GM19238 (cell line): ENCODE data around the gene TMEM204.

Source experiments
- DNase-seq: peaks from one replicate; pipeline ENCODE4 v3.0.0; 2011; ENCODE audit warnings: low spot score; ENCODE audit not compliant: insufficient read length

The TMEM204 gene

DNA sequence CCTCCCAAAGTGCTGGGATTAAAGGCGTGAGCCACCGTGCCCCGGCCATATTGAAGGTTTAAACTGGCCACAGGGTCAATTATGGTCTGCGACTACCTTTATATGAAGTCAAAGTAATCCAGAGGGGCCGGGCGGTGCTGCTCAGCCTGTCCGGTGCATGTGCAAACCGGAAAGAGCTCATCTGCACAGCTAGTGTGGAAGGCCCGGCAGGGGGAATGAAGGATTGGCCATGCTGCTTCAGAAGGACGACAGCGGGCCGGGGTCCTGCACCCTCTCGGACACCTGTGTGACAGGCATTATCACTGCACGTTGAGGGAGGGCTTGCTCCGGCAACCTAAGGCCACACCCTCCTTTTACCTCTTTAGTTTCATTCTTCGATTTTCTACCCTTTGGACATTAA lies 23.6 kb downstream of the TMEM204 start:
- no peak for DNase-seq

DNA sequence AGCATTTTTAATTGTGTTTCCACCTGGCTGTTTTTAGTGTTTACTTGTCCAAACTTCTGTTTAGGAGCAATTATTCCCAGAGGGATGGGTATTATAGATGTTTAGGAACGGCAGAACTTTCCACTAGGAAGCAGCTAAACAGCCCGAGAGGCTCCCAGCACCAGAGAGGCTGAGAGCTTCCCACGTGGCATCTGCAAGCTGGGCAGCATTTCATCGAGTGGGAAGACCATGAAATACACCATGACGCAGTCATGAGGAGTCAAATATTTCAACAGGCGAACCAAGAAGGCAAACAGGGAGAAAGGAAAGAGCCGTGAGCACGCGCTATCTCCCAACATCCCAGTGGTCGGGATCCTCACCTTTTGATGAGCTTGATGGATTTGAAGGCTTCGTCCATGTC lies 24.1 kb downstream of the TMEM204 start:
- no peak for DNase-seq

DNA sequence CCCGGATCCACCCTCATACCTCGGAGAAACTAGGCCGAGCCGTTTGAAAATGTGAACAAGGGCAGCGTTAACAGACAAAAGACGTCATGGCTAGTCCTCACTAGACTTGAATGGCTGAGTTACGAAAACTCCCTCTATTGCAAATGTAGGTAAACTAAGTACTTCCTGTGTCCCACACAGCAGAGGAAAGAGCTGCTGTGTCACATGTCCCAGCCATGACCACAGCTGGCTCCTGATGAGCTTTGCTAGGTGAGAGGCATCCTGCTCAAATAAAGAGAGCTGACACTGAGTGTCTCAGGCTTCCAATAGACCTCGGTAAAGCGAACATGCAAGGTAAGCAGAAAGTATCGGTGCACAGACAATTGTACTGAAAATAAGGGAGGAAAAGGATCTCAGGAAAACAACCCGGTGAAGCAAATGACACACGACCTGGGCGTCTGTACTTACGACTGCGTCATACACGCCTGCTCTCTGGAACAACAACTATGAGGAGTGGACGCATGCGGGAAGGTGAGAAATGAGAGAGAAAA lies 26.0 kb downstream of the TMEM204 start:
- DNase-seq = no peak

DNA sequence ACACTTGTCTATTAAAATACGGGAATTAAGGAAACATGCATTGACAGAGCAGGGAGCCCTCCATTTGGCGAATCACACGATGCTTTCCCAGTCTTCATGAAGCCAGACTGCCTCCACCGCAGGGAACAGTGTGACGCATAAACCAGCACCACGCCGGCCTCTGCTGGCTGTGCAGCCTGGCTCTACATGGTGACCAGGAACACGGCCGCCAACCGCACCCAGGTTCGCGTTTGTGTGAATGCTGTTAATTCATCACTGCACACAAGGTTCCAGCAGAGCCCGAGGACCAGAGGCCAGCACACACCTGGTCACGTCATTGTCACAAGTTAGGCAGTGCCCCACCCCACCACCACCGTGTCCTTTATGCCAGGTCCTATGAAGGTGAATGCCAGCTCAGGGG lies 26.7 kb downstream of the TMEM204 start:
- DNase-seq = no peak

DNA sequence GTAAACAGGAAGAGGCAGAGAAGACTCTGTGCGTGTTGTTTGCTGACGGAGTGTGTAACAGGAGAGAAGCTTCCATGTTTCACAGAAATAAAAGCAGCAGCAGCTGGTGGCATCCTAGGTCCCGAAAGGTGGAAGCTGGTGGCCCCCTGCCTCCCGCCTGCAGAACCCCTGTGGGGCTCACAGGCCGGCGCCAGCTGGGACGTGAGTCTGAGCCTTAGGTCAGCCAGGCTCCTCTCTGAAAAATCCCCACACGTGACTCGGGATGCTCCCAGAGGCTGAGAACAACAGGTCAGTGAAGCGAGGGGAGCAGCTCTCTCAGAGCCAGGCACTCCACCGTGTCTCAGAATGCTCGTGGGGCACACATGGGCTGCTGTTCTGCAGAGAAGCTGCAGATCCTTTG lies 27.4 kb downstream of the TMEM204 start:
- DNase-seq = no peak

DNA sequence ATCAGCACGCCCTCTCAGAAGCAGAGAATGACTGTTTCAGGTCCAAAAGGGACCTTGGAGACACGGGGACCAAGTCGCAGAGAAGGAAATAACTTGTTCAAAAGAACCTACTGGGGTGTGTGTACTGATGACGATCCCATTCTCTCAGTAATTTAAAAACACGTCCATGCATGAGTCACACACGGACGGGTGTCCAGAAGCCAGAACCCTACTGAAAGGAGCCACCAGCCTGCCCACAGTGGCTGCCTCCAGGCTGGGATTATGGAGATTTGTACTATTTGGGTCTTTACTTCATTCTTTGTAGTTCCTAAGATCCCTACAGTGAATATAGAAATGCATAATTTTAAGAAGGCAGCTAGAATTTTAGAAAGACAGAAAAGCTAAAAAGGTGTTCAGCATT lies 27.8 kb downstream of the TMEM204 start:
- no peak for DNase-seq

DNA sequence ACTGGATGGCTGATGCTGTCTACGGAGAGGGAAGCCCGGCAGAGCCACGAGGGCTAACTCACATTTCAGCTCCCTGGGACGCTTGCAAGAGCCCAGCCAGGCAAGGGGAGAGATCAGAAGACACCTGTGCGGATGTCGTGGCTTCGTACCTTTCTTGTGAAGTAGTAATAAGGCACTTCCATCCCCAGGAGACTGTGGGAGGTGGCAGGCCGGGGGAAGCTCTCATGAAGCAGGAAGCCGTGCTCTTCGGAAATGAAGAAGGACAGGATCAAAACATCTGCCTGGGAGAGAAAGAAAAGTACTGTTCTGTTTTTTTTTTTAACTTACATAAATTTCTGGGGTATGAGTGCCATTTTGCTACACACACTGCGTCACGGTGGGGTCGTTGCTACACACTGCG lies 28.4 kb downstream of the TMEM204 start:
- DNase-seq = no peak

DNA sequence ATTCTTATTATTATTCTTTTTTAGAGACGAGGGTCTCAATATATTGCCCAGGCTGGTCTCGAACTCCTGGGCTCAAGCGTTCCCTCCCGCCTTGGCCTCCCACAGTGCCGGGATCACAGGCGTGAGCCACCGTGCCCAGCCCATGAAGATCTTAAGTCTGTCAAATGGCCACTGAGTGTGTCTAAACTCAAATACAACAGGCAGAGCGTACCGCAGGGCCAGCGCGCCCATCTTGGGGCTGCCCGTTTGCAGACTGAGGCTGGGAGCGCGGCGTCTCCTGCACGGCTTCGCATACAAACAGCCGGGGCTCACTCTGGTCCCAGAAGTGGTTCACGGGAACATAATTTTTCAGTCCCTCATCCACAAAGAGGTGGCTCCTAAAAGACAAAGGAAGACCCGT lies 30.3 kb downstream of the TMEM204 start:
- DNase-seq = no peak

DNA sequence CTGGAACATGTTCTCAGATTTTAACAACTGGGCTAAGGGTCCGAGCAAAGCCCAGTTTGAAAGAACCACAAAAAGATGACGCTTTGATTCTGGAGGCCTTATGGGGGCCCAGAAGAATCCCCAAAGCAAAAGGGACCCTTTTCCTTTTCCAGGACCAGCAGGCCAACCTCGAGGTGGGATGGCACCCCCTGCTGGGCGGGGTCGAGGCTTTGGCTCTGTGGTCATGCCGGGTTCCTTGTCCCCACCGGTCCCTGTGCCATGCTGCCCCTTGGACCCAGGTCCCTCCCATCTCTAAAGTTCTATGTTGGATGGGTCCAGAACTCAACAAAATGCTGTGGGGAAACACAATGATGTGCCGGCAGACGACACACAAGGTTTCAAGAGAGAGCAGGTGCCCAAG lies 30.9 kb downstream of the TMEM204 start:
- no peak for DNase-seq

DNA sequence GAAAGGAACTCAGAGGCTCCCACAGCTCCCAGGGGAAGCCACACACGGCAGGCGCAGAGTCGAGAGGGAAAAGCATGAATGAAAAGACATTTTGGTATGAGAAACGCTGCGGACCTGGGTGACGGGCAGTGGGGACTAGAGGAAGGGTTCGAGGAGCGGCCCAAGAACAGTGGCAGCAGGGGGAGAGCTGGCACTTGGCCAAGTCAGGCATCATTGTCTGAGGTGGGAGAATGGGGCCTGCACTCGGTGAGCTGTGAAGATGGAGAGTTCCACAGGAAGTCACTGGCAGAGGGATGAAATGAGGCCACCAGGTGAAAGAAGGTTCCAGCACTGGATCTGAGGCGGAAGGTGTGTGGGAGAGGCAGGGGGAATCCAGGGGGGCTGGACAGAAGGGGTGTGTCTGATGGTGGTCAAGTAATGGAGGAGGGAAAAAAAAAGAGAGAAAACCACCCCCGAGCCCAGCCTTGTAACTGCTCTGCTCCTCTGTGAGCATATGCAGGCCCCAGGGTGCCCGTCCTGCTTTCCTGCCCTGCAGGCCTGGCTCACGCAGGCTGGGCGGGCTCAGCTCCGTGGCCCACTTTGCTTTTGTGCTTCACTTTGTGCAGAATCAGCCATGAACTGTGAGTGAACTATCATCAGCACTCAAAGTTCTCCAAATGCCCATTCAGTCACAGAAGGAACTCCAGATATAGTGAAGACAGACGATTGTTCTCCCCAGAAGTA lies 31.8 kb downstream of the TMEM204 start:
- no peak for DNase-seq

DNA sequence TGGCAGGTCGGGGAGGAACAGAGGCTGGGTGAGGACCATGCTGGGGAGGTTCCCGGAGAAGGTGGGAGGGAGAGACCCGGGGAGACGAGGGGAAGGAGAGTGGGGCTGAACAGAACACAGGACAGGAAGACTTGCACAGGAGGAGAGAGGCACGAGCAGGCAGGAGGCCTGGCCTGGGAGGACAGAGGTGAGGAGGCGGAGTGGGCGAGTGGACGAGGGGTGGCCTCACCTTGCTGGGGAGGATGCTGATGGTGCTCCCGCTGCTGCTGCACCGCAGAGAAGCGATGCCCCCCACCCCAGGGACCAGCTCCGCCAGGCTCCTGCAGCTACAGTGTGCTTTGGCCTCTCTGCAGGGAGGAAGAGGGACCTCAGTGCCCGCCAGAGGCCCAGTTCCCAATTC lies 34.5 kb downstream of the TMEM204 start:
- no peak for DNase-seq

DNA sequence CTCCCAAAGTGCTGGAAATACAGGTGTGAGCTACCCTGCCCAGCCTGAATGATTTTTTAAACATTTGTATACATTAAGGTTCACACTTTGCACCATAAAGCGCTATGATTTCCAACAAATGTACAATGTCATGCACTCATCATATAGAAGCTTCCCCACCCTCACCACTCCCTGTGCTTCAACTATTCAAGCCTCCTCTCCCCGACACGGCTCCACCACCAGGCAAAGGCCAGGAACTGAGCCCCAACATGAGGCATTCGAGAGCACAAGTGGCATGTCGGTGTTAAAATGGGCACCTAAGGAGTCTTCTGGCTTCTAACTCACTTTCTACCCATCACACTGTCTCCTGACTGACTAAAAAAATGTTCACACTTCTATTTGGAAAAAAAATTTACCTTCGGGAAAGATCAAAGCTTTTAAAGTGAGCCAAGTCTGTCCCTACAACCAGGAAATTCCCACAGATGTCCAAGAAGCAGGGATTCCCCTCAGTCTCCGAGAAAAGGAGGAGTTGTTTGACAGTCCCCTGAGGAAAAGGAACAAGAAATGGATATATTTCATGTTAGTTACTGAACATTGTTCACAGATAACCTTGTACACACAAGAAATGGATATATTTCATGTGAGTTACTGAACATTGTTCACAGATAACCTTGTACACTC lies 37.7 kb downstream of the TMEM204 start:
- DNase-seq = no peak

DNA sequence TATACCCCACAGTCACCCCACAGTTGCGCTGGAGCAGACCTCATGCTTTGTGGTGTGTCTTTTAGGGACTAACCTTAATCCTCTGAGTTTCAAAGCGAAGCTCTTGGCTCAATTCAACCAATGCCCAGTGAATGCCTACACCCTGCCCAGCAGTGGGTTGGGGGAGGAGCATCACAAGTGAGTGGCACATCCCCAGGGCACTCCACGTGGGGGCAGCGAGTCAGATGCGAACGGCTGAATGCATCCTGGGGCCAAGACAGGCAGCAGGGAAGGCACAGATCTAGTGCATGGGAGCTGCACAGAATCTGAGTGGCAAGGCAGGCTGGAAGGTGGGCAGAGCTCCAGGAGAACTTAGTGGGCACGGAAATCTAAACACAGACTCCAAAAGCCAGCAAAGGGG lies 39.2 kb downstream of the TMEM204 start:
- DNase-seq = no peak

DNA sequence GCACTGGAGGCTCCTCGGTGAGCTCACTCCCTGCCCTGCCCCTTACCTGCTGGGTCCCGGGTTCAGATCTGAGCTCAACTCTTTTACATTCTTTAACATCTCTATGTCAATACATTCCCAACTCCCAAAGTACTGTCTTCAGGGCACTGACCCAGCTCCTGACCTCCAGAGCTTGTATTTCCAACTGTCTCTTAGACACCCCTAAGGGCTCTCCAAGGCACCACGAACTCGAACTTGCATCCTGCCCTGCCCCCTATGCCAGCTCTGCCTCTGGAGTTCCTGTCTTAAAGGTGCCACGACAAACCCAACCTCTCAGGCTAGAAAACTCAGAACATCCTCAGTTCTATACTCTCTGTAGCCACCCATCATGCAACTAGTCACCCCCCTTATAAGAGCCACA lies 39.8 kb downstream of the TMEM204 start:
- DNase-seq = no peak

DNA sequence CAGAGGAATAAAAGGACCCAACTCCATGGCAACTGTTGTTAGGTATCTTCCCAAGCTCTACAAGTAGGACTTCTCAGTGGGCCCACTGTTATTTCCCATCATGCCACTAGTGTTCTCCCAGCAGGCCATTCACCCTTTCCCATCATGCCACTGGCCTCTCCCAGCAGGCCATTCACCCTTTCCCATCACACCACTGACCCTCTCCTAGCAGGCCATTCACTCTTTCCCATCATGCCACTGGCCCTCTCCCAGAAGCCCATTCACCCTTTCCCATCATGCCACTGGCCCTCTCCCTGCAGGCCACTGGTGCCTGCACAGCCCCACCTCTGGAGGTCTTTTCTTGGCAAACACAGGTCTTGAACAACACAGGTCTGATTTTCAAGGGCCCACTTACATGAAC lies 42.1 kb downstream of the TMEM204 start:
- DNase-seq = no peak

DNA sequence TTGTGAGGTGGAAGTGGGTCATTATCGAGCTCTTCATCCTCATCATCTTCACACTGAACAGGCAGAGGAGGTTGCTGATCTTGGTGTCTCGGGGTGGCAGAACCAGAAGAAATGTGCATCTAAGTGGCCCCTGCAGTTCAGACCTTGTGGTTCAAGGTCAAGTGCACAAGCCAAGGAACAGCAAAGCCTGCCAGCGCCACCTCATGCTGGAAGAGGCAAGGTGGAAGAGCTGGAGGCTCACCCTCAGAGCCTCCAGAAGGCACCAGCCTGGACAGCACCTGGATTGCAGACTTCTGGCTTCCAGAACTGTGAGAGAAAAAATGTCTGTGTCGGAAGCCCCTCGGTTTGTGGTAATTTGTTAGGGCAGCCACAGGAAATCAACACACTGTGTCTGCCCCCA lies 45.7 kb downstream of the TMEM204 start:
- DNase-seq = no peak

DNA sequence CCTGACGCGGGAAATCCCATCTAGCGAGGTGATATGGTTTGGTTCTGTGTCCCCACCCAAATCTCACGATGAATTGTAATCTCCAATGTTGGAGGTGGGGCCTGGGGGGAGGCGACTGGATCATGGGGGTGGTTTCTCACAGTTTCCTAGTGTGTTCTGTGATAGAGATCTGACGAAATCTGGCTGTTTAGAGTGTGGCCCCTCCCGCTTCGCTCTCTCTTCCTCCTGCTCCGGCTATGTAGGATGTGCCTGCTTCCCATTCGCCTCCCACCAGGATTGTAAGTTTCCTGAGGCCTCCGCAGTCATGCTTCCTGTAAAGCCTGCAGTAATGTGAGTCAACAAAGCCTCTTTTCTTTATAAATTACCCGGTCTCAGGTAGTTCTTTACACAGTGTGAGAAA lies 46.8 kb downstream of the TMEM204 start:
- DNase-seq = no peak

DNA sequence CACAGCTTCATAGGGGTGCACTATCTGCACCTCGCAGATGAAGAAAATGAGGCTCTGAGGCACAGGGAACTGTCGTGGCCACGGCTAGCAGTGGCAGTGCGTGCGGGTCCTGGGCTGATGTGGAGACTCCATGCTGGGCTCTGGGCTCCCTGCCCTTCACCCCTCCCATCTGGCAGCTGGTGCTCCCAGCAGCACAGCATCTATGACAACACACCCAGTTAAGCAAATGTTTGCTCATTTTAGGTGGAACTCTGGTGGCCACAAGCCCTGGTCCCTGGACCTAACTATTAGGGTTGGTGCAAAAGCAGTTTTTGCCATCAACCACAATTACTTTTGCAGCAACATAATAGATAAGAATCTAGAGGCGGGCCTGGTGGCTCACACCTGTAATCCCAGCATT lies 47.5 kb downstream of the TMEM204 start:
- no peak for DNase-seq

DNA sequence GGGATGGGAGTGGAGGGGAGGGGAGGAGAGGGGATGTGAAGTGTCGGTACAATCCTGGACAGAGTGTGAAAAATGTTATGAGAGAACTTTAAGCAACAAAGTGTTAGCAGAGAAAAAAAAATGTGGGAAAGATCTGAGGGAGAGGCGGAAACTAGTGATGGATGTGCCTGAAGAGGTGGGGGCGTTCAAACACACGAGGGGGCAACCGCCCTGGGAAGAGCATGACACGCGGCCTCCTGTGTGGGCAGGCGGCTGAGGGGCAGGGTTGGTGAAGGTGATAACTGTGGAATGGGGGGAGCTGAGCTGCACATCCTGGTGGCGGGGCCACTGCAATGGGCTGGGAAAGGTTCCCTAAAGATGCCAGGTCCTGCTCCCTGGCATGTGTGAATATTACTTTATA lies 48.3 kb downstream of the TMEM204 start:
- no peak for DNase-seq

DNA sequence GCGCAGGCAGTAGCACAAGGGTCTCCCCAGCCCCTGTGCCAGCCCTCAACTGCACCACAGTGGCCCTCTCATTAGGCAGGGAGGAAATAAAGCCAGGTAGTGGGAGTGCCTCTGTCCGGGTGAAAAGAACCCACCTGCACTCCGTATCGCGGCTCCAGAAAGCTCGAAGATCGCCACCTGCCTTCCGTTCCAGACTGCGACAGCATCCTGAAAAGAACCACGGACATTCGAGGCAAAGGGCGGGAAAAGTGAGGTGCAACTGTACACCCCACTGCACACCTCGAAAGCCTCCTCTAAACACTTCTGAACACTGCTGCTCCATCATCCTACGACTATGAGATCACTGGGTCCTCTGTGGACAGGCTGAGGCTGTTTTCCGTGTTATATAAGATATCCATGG lies 49.7 kb downstream of the TMEM204 start:
- DNase-seq = no peak

DNA sequence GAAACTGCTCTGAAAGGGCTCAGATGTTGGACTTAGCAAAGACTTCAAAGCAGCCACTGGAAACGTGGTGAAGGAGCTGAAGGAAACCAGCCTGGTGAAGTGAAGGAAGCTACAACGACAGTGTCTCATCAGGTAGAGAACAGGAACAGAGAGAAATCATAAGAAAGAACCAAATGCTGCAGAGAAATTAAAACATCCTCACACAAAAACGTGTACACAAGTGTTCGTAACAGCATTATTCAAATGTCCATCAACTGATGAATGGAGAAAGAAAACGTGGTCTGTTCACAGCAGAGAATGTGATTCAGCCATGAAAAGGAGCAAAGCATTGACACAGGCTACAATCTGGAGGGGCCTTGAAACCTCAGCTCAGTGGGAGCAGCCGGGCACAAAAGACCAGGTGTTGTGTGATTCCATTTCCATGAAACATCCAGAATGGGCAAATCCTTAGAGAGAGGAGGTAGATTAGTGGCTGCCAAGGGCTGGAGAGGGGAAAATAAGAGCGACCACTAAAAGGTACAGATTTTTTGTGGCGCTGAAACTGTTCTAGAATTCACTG lies 51.5 kb downstream of the TMEM204 start:
- no peak for DNase-seq

DNA sequence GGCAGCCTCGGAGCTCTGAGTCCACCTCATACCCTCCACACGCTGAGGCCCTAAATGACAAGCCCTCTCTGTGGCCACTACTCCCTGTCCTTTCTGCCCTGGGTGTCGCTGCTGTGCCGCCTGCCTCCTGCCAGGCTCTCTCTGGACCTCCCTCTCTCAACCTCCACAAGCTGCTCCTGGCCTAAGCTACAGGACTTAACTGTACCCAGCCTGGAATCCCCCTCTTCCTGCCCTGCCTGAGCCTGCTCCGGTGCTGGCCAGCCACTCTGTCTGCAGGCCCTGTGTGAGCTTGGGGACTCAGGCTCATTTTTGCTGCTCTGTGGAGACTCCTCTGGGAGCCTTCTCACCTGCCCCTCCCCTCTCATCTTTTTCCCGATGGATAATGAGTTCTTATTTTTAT lies 56.9 kb downstream of the TMEM204 start:
- DNase-seq = no peak
